ENCODE data around the gene NHS. TPM values are rescaled to one million over a fixed set of nuclear protein-coding genes. Genes with fewer than 3 reads are reported as not detected.

NHS gene
- total and polyA plus RNA-seq, 5 donors, result 0.61 to 1.7 (median 1.6) TPM

- intact Hi-C loops (cut with DNase I), result loop anchor here in 1 of 4 donors (10.0 kb wide), 1 partner anchor 151 kb away; the partner anchor contains the start of gene NHS
- Histone ChIP-seq H3K4me3 (ENCODE audit: low read length) (no peak overlapping the region), H3K27me3 (ENCODE audit: control insufficient read depth, insufficient read depth) (no peaks in the 10 kb centered on the region), H3K4me1 (ENCODE audit: control insufficient read depth, insufficient read depth, low read length) (peaks cover 6% of the 10 kb centered on the region), H3K9me3 (ENCODE audit: control insufficient read depth, low read length) (no peaks in the 10 kb centered on the region), H3K27ac (ENCODE audit: low read length) (no peak overlapping the region)
- ATAC-seq (no peak), DNase-seq (no peak)
- WGBS, result 93% methylated on average over 8 of the region's 8 CpGs
Observed at GRCh38 chrX:17525762-17526555, 151.0 kb downstream of the NHS start.

- DNase-seq, result peak; percentile 44 to 76 (median 76)
- H3K4me3 ChIP-seq (ENCODE audit: low read length), result no peak overlapping the region
- peak; percentile 79 to 83 for ATAC-seq
- peaks cover 6% of the 10 kb centered on the region for H3K4me1 ChIP-seq (ENCODE audit: control insufficient read depth, insufficient read depth, low read length)
- no peaks in the 10 kb centered on the region for H3K9me3 ChIP-seq (ENCODE audit: control insufficient read depth, low read length)
- peak overlapping the region; percentile 45 for H3K27ac ChIP-seq (ENCODE audit: low read length)
- H3K27me3 ChIP-seq (ENCODE audit: control insufficient read depth, insufficient read depth), result no peaks in the 10 kb centered on the region
- intact Hi-C loops (cut with DNase I), result loop anchor here in 1 of 4 donors (10.0 kb wide), 1 partner anchor 152 kb away; the partner anchor contains the start of gene NHS
- WGBS, result 34% methylated on average over 5 of the region's 5 CpGs
Observed at GRCh38 chrX:17527135-17527701, 152.2 kb downstream of the NHS start.

- H3K27ac ChIP-seq (ENCODE audit: low read length), result no peak overlapping the region
- ATAC-seq, result peak in 1 of 2 donors; percentile 11
Observed at GRCh38 chrX:17527922-17528321, 152.9 kb downstream of the NHS start.

GRCh38 chrX:17529151-17529745 lies 154.2 kb downstream of the NHS start:
- H3K4me1 ChIP-seq (ENCODE audit: control insufficient read depth, insufficient read depth, low read length), result peaks cover 6% of the 10 kb centered on the region
- H3K4me3 ChIP-seq (ENCODE audit: low read length), result no peak overlapping the region
- ATAC-seq (peak in 1 of 2 donors; percentile 21), DNase-seq (no peak)
- H3K27me3 ChIP-seq (ENCODE audit: control insufficient read depth, insufficient read depth), result no peaks in the 10 kb centered on the region
- intact Hi-C loops (cut with DNase I), result loop anchor here in 1 of 4 donors (10.0 kb wide), 1 partner anchor 154 kb away; the partner anchor contains the start of gene NHS
- no peak overlapping the region for H3K27ac ChIP-seq (ENCODE audit: low read length)
- no peaks in the 10 kb centered on the region for H3K9me3 ChIP-seq (ENCODE audit: control insufficient read depth, low read length)
- WGBS, result 36% methylated on average over 6 of the region's 6 CpGs

More at GRCh38 chrX:17527922-17528321, 152.9 kb downstream of the NHS start:
- Histone ChIP-seq H3K27me3 (ENCODE audit: control insufficient read depth, insufficient read depth) (no peaks in the 10 kb centered on the region), H3K4me1 (ENCODE audit: control insufficient read depth, insufficient read depth, low read length) (peaks cover 6% of the 10 kb centered on the region), H3K4me3 (ENCODE audit: low read length) (no peak overlapping the region), H3K9me3 (ENCODE audit: control insufficient read depth, low read length) (no peaks in the 10 kb centered on the region)
- no peak for DNase-seq
- intact Hi-C loops (cut with DNase I), result loop anchor here in 1 of 4 donors (10.0 kb wide), 1 partner anchor 153 kb away; the partner anchor contains the start of gene NHS
- 90% methylated on average over 1 of the region's 1 CpG for WGBS

GRCh38 chrX:17531500-17531899 lies 156.5 kb downstream of the NHS start:
- H3K9me3 ChIP-seq (ENCODE audit: control insufficient read depth, low read length), result no peaks in the 10 kb centered on the region
- H3K27me3 ChIP-seq (ENCODE audit: control insufficient read depth, insufficient read depth), result no peaks in the 10 kb centered on the region
- DNase-seq (no peak), ATAC-seq (no peak)
- H3K27ac ChIP-seq (ENCODE audit: low read length), result no peak overlapping the region
- no peak overlapping the region for H3K4me3 ChIP-seq (ENCODE audit: low read length)
- peaks cover 6% of the 10 kb centered on the region for H3K4me1 ChIP-seq (ENCODE audit: control insufficient read depth, insufficient read depth, low read length)
- intact Hi-C loops (cut with DNase I), result loop anchor here in 3 of 4 donors (5.0 to 10.0 kb wide), 3 partner anchors 63 to 161 kb away; no protein-coding TSS in a partner anchor
- whole genome bisulfite sequencing, result 94% methylated on average over 3 of the region's 3 CpGs

- ATAC-seq (no peak), DNase-seq (no peak)
- no peaks in the 10 kb centered on the region for H3K27me3 ChIP-seq (ENCODE audit: control insufficient read depth, insufficient read depth)
- H3K9me3 ChIP-seq (ENCODE audit: control insufficient read depth, low read length), result no peaks in the 10 kb centered on the region
- intact Hi-C loops (cut with DNase I), result loop anchor here in 2 of 4 donors (10.0 kb wide), 2 partner anchors 60 to 150 kb away; no protein-coding TSS in a partner anchor
- no peak overlapping the region for H3K4me3 ChIP-seq (ENCODE audit: low read length)
- H3K27ac ChIP-seq (ENCODE audit: low read length), result no peak overlapping the region
- H3K4me1 ChIP-seq (ENCODE audit: control insufficient read depth, insufficient read depth, low read length), result no peaks in the 10 kb centered on the region
- WGBS, result 77% methylated on average over 4 of the region's 4 CpGs
Observed at GRCh38 chrX:17535229-17535628, 160.2 kb downstream of the NHS start.

- Histone ChIP-seq H3K27me3 (ENCODE audit: control insufficient read depth, insufficient read depth) (no peaks in the 10 kb centered on the region), H3K4me3 (ENCODE audit: low read length) (no peak overlapping the region), H3K4me1 (ENCODE audit: control insufficient read depth, insufficient read depth, low read length) (peaks cover 2% of the 10 kb centered on the region), H3K27ac (ENCODE audit: low read length) (no peak overlapping the region), H3K9me3 (ENCODE audit: control insufficient read depth, low read length) (no peaks in the 10 kb centered on the region)
- ATAC-seq (no peak), DNase-seq (no peak)
- WGBS, result 82% methylated on average over 10 of the region's 10 CpGs
- intact Hi-C loops (cut with DNase I), result loop anchor here in 2 of 4 donors (10.0 kb wide), 2 partner anchors 57 to 147 kb away; no protein-coding TSS in a partner anchor
Observed at GRCh38 chrX:17537723-17538243, 162.8 kb downstream of the NHS start.

GRCh38 chrX:17542123-17542522 lies 167.1 kb downstream of the NHS start:
- H3K9me3 ChIP-seq (ENCODE audit: control insufficient read depth, low read length), result no peaks in the 10 kb centered on the region
- DNase-seq, result peak in 1 of 3 donors; percentile 45
- H3K4me1 ChIP-seq (ENCODE audit: control insufficient read depth, insufficient read depth, low read length), result peaks cover 2% of the 10 kb centered on the region
- intact Hi-C loops (cut with DNase I), result no loop called here
- no peaks in the 10 kb centered on the region for H3K27me3 ChIP-seq (ENCODE audit: control insufficient read depth, insufficient read depth)
- no peak overlapping the region for H3K27ac ChIP-seq (ENCODE audit: low read length)
- 55% methylated on average over 3 of the region's 3 CpGs for WGBS
- no peak overlapping the region for H3K4me3 ChIP-seq (ENCODE audit: low read length)
- no peak for ATAC-seq

- DNase-seq (no peak), ATAC-seq (no peak)
- Histone ChIP-seq H3K9me3 (ENCODE audit: control insufficient read depth, low read length) (no peaks in the 10 kb centered on the region), H3K27ac (ENCODE audit: low read length) (no peak overlapping the region), H3K4me1 (ENCODE audit: control insufficient read depth, insufficient read depth, low read length) (peaks cover 3% of the 10 kb centered on the region), H3K27me3 (ENCODE audit: control insufficient read depth, insufficient read depth) (no peaks in the 10 kb centered on the region), H3K4me3 (ENCODE audit: low read length) (no peak overlapping the region)
- WGBS, result 100% methylated on average over 2 of the region's 2 CpGs
- intact Hi-C loops (cut with DNase I), result no loop called here
Observed at GRCh38 chrX:17544821-17545220, 169.8 kb downstream of the NHS start.

GRCh38 chrX:17546356-17546755 lies 171.4 kb downstream of the NHS start:
- intact Hi-C loops (cut with DNase I), result no loop called here
- ATAC-seq (no peak), DNase-seq (no peak)
- H3K4me1 ChIP-seq (ENCODE audit: control insufficient read depth, insufficient read depth, low read length), result peaks cover 3% of the 10 kb centered on the region
- no peaks in the 10 kb centered on the region for H3K9me3 ChIP-seq (ENCODE audit: control insufficient read depth, low read length)
- 92% methylated on average over 2 of the region's 2 CpGs for WGBS
- H3K4me3 ChIP-seq (ENCODE audit: low read length), result no peak overlapping the region
- no peak overlapping the region for H3K27ac ChIP-seq (ENCODE audit: low read length)
- no peaks in the 10 kb centered on the region for H3K27me3 ChIP-seq (ENCODE audit: control insufficient read depth, insufficient read depth)
